ENCODE data around the gene AAGAB.
"Not testable (repeated sequence)": the region's sequence is repeated elsewhere in the genome, so short reads cannot be mapped to it uniquely, and the experiment has no call there.

AAGAB gene

GRCh38 chr15:67170143-67170925, 84.1 kb downstream of the AAGAB start:
- no peak for DNase-seq

GRCh38 chr15:67168694-67169093, 85.8 kb downstream of the AAGAB start:
- no peak for DNase-seq

DNA sequence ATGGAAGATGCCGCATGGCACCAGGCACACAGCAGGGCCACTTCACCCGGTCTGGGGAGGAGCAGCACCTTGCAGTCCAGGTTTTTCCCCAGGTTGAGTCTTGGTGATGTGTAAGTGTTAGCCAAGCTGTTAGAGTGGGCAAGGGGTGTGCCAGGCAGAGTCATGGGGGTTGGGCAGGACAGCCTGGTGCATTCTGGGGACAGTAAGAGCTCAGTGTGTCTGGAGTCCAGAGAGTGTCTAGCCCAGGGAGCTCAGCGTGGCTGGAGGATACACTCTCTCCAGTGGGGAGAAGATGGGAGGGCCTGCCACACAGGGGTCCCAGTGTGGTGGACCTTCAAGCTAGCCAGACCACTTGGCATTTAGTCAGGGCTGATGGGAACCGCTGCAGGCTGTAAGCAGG, 87.4 kb downstream of the AAGAB start:
- DNase-seq = no peak

- no peak for DNase-seq
These were observed 88.0 kb downstream of the AAGAB start for GRCh38 chr15:67166280-67167009.

GRCh38 chr15:67165254-67166253, 88.9 kb downstream of the AAGAB start:
- DNase-seq = no peak

- DNase-seq = no peak
These were observed 89.6 kb downstream of the AAGAB start for GRCh38 chr15:67164811-67165253.

- no peak for DNase-seq
These were observed 90.1 kb downstream of the AAGAB start for GRCh38 chr15:67164401-67164791.

- no peak for DNase-seq
These were observed 91.3 kb downstream of the AAGAB start for GRCh38 chr15:67163180-67163579.

GRCh38 chr15:67161881-67162280, 92.6 kb downstream of the AAGAB start:
- no peak for DNase-seq

- DNase-seq = no peak
These were observed 93.0 kb downstream of the AAGAB start for GRCh38 chr15:67161412-67161811.

GRCh38 chr15:67158367-67158766, 96.1 kb downstream of the AAGAB start:
- no peak for DNase-seq

- no peak for DNase-seq
These were observed 96.8 kb downstream of the AAGAB start for GRCh38 chr15:67157521-67158252.

DNA sequence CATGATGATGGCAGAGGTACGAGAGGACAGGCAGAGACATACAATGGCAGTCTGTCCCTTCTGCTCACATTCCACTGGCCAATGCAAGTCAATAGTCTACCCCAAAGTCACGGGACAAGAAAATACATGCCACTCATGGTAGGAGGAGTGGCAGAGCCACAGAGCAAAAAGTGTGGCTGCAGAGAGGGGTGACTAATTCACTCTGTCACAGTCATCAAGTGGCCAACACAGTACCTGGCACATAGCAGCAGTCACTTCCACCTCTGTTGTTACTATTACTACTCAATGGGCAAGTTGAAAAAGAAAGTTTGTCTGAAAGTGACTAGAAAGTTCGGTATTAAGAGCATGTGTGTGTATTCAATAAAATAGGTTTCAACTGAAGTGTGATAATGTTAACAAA, 97.6 kb downstream of the AAGAB start:
- no peak for DNase-seq

DNA sequence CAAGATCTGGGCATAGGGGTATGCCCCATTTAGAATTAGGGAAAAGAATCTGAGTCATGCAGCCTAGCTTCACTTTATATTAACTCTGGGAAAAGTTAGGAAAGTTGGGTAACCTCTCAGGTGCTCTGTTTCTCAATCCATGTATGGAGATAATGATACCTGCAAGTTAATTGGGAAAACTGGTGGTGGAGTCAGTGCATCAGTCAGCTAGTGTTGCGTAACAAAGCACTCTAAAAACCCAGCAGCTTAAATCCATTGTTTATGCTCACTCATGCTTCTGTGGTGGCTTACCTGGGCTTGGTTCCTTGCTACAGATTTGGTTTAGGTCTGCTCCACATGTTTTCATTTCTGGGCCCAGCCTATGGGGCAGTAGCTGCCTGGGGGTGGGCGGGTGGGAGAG, 98.0 kb downstream of the AAGAB start:
- DNase-seq = no peak

- no peak for DNase-seq
These were observed 100.2 kb downstream of the AAGAB start for GRCh38 chr15:67154249-67154648.

DNA sequence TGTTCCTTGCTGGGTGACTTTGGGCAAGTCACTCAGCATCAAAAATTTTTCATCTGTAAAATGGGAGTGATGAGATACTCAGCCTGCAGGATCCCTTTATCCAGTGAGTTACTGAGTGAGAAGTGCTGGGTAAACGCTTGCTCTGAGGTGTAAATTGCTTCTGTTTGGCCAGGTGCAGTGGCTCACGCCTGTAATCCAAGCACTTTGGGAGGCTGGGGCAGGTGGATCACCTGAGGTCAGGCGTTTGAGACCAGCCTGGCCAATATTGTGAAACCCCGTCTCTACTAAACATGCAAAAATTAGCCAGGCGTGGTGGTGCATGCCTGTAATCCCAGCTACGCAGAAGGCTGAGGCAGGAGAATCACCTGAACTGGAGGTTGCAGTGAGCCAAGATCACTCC, 101.4 kb downstream of the AAGAB start:
- DNase-seq = not testable (repeated sequence)

DNA sequence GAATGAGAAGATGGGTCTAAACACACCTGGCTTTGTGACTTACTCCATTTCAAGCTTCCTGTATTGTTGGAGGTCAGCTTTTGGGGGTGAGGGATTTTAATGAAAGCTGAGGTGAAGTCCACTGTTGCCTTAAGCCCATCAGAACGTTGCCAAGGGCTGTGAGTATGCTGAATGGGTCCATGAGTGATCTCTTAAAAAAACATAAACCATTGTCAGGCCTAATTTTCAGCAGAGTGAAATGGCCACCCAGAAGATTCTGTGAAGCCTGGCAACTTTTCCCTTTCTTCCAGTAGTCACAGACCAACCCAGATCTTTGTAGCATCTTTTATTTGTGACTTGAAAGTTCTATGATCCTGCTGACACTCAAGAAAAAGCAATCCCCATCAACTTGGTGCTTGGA, 102.0 kb downstream of the AAGAB start:
- no peak for DNase-seq
